H1 (cell line): ENCODE data around the gene PRKACA. TPM values are rescaled to one million over a fixed set of nuclear protein-coding genes. Genes with fewer than 3 reads are reported as not detected.

Experiments used
- CTCF ChIA-PET: fragments of 300-600 bp; sonication (Branson Sonifier 250); formaldehyde crosslinking; loops from one replicate; lab custom pipeline; 2021; ENCODE audit not compliant: partially characterized antibody; lab: Charles Lee
- POLR2A ChIA-PET: fragments of 300-600 bp; sonication (Branson Sonifier 250); formaldehyde crosslinking; loops from one replicate; lab custom pipeline; 2021; ENCODE audit warnings: inconsistent platforms; ENCODE audit not compliant: partially characterized antibody; lab: Charles Lee
- DNase-seq, 2 experiments: peaks; one replicate each; pipeline versions ENCODE4 v3.0.0 to v3.0.0-alpha.2; 2010 to 2022; ENCODE audit warnings: low spot score in 2 of 2, low read depth in 1 of 2, mixed read lengths in 1 of 2
- FAIRE-seq: peaks from 2 replicates; lab custom pipeline; 2011; peaks lifted over from hg19 to GRCh38; lab: Jason Lieb, UNC
- H2AFZ ChIP-seq: 2 replicates; pipeline ENCODE4 v1.8.1; 2012; ENCODE audit warnings: low read length, inconsistent platforms
- H2AK5ac ChIP-seq: 2 replicates; pipeline ENCODE4 v1.6.1; 2013; ENCODE audit warnings: low read depth, low read length
- H2BK120ac ChIP-seq: replicated peaks from 2 replicates; pipeline ENCODE3; 2013; ENCODE audit warnings: low read depth, low read length, inconsistent platforms
- H2BK12ac ChIP-seq: 2 replicates; pipeline ENCODE4 v1.6.1; 2013; ENCODE audit warnings: low read depth, low read length
- H2BK15ac ChIP-seq: 2 replicates; pipeline ENCODE4 v1.6.1; 2013; ENCODE audit warnings: low read length
- H2BK20ac ChIP-seq: 2 replicates; pipeline ENCODE4 v1.6.1; 2013; ENCODE audit warnings: low read length
- H2BK5ac ChIP-seq: 2 replicates; pipeline ENCODE4 v1.6.1; 2013; ENCODE audit warnings: low read depth, low read length
- H3K14ac ChIP-seq: 2 replicates; pipeline ENCODE4 v1.6.1; 2013; ENCODE audit warnings: inconsistent platforms; ENCODE audit not compliant: insufficient read length
- H3K18ac ChIP-seq: 2 replicates; pipeline ENCODE4 v1.6.1; 2013; ENCODE audit warnings: low read length; ENCODE audit errors: extremely low read depth
- H3K23ac ChIP-seq: 2 replicates; pipeline ENCODE4 v1.6.1; 2013; ENCODE audit warnings: inconsistent platforms; ENCODE audit not compliant: insufficient read length
- H3K23me2 ChIP-seq: 2 replicates; pipeline ENCODE4 v1.6.1; 2013; ENCODE audit warnings: low read depth, low read length
- H3K27ac ChIP-seq: 2 replicates; pipeline ENCODE4 v1.6.1; 2011; ENCODE audit warnings: low read depth, low read length, inconsistent platforms
- H3K27me3 ChIP-seq, 4 experiments: replicated peaks in 1 of 4; 1 replicate in 1 of 4; 2 replicates in 3 of 4; pipeline versions ENCODE4 v1.6.1 to v1.8.1; 2011 to 2013; ENCODE audit warnings: low read length in 3 of 4, mild to moderate bottlenecking in 3 of 4, inconsistent platforms in 2 of 4, mixed read lengths in 2 of 4, moderate library complexity in 1 of 4; ENCODE audit not compliant: control insufficient read depth in 3 of 4, insufficient read depth in 3 of 4; ENCODE audit errors: extremely low read depth in 1 of 4
- H3K36me3 ChIP-seq, 4 experiments: 2 replicates each; pipeline versions ENCODE4 v1.6.1 to v1.8.1; 2011 to 2013; ENCODE audit warnings: mild to moderate bottlenecking in 4 of 4, low read length in 3 of 4, moderate library complexity in 2 of 4, control low read depth in 1 of 4, inconsistent platforms in 1 of 4; ENCODE audit not compliant: insufficient read depth in 4 of 4, control insufficient read depth in 2 of 4
- H3K4ac ChIP-seq: replicated peaks from 2 replicates; pipeline ENCODE3; 2013; ENCODE audit warnings: low read length, low read depth, mixed read lengths, inconsistent platforms; ENCODE audit not compliant: insufficient read length
- H3K4me1 ChIP-seq, 4 experiments: replicated peaks in 1 of 4; 1 replicate in 1 of 4; 2 replicates in 3 of 4; pipeline versions ENCODE4 v1.6.1 to v1.8.1; 2011 to 2013; ENCODE audit warnings: low read length in 3 of 4, inconsistent platforms in 2 of 4, mixed read lengths in 1 of 4; ENCODE audit not compliant: insufficient read depth in 4 of 4, control insufficient read depth in 3 of 4
- H3K4me2 ChIP-seq, 2 experiments: 2 replicates each; pipeline versions ENCODE4 v1.6.1 to v1.8.1; 2011 to 2013; ENCODE audit warnings: low read depth in 2 of 2, low read length in 2 of 2, control low read depth in 1 of 2, inconsistent platforms in 1 of 2, mild to moderate bottlenecking in 1 of 2; ENCODE audit not compliant: insufficient read depth in 1 of 2
- H3K4me3 ChIP-seq, 4 experiments: fragments of 200-600, 300-600 bp in 1 of 4; sonication (generic), shearing (Covaris generic), sonication (Bioruptor Twin) in 1 of 4; 2 replicates each; pipeline versions ENCODE4 v1.5.1 to v1.8.1; 2011 to 2016; ENCODE audit warnings: low read length in 4 of 4, low read depth in 3 of 4, control low read depth in 2 of 4, inconsistent platforms in 2 of 4, mild to moderate bottlenecking in 2 of 4, mixed read lengths in 1 of 4, moderate library complexity in 1 of 4; ENCODE audit not compliant: insufficient read depth in 2 of 4; ENCODE audit errors: extremely low read depth in 1 of 4
- H3K56ac ChIP-seq: replicated peaks from 2 replicates; pipeline ENCODE3; 2013; ENCODE audit warnings: low read depth, mild to moderate bottlenecking, mixed read lengths, low read length, inconsistent platforms; ENCODE audit not compliant: insufficient read length
- H3K79me1 ChIP-seq: 2 replicates; pipeline ENCODE4 v1.6.1; 2013; ENCODE audit warnings: low read depth, low read length, control low read depth
- H3K79me2 ChIP-seq, 2 experiments: 2 replicates each; pipeline versions ENCODE4 v1.6.1 to v1.8.1; 2012 to 2013; ENCODE audit warnings: low read length in 2 of 2, mild to moderate bottlenecking in 2 of 2, inconsistent platforms in 1 of 2; ENCODE audit not compliant: insufficient read depth in 2 of 2, control insufficient read depth in 1 of 2
- H3K9ac ChIP-seq, 4 experiments: replicated peaks in 1 of 4; 1 replicate in 1 of 4; 2 replicates in 3 of 4; pipeline versions ENCODE4 v1.6.1 to v1.8.1; 2011 to 2013; ENCODE audit warnings: low read depth in 3 of 4, low read length in 3 of 4, control low read depth in 2 of 4, mild to moderate bottlenecking in 2 of 4, moderate library complexity in 2 of 4, inconsistent platforms in 1 of 4; ENCODE audit errors: extremely low read depth in 1 of 4
- H3K9me3 ChIP-seq, 2 experiments: 2 replicates each; pipeline versions ENCODE4 v1.6.1 to v1.8.1; 2012 to 2013; ENCODE audit warnings: mild to moderate bottlenecking in 2 of 2, moderate library complexity in 2 of 2, control low read depth in 1 of 2, inconsistent platforms in 1 of 2, low read depth in 1 of 2, low read length in 1 of 2, mixed read lengths in 1 of 2; ENCODE audit not compliant: insufficient read depth in 2 of 2
- H4K20me1 ChIP-seq, 2 experiments: replicated peaks in 1 of 2; 2 replicates each; pipeline versions ENCODE3 to v1.8.1; 2011 to 2013; ENCODE audit warnings: inconsistent platforms in 2 of 2, low read length in 2 of 2, mild to moderate bottlenecking in 1 of 2; ENCODE audit not compliant: insufficient read depth in 2 of 2, control insufficient read depth in 1 of 2
- H4K5ac ChIP-seq: 2 replicates; pipeline ENCODE4 v1.6.1; 2013; ENCODE audit warnings: low read length, low read depth, mixed read lengths, inconsistent platforms; ENCODE audit not compliant: insufficient read length
- H4K8ac ChIP-seq: 2 replicates; pipeline ENCODE4 v1.8.0; 2013; ENCODE audit warnings: mild to moderate bottlenecking, moderate library complexity, low read length, inconsistent platforms; ENCODE audit not compliant: insufficient read depth; ENCODE audit errors: extremely low read depth
- H4K91ac ChIP-seq: replicated peaks from 2 replicates; pipeline ENCODE3; 2013; ENCODE audit warnings: low read length, mixed read lengths, inconsistent platforms; ENCODE audit not compliant: insufficient read length
- GTF2F1 ChIP-seq: IDR thresholded peaks from 2 replicates; pipeline ENCODE4 v1.6.1; 2012; ENCODE audit warnings: low read depth, low read length, improper control_type of control experiment, borderline replicate concordance
- JUND ChIP-seq: IDR thresholded peaks from 2 replicates; pipeline ENCODE4 v1.6.1; 2011; ENCODE audit warnings: mild to moderate bottlenecking, improper control_type of control experiment, low read length
- WGBS, 2 experiments: shearing (Covaris generic) in 1 of 2; methylation state at CpG; one replicate each; pipeline versions ENCODE4 v1.1.6 to v1.1.7; 2013 to 2015; ENCODE audit warnings: low lambda C conversion rate in 2 of 2, mixed read lengths in 2 of 2, inconsistent platforms in 1 of 2, low coverage in 1 of 2, missing lambda C conversion rate in 1 of 2; ENCODE audit not compliant: insufficient replicate concordance in 2 of 2, insufficient coverage in 1 of 2, insufficient read length in 1 of 2; ENCODE audit errors: extremely low coverage in 1 of 2, missing lambda C conversion rate in 1 of 2; 5-methylcytosine and 5-hydroxymethylcytosine counted together
- polyA plus RNA-seq, 7 experiments: library from polyadenylated mRNA; depleted of rRNA in 3 of 7; stranded (reverse) in 5 of 7; unstranded in 2 of 7; fragments of >200 nt in 5 of 7; fragments of 200-250 nt in 2 of 7; gene quantifications; 1 replicate in 5 of 7; 2 replicates in 1 of 7; 4 replicates in 1 of 7; pipeline versions ENCODE4 v1.2.1 to v1.2.3, GENCODE V29; 2011 to 2013; ENCODE audit warnings: missing spikeins in 2 of 7, mixed read lengths in 2 of 7
- total RNA-seq: library from RNA; stranded (reverse); fragmentation: NEBNext Ultra II Directional; extraction: Animal tissue kit (Norgen Biotek cat#: 25700); gene quantifications from 2 replicates; pipeline ENCODE4 v1.2.1, GENCODE V29; 2021

PRKACA gene
- total and polyA plus RNA-seq, 2 of the 8 experiments (the other 6 are each of a cell fraction or from before 2014, with no cell fraction given) = 14.2 to 48.2 TPM

GRCh38 chr19:14112051-14112808 is 5.3 kb downstream of the PRKACA start:
- Histone ChIP-seq H4K5ac (no peak overlapping the region), H3K27me3 (no peaks in the 10 kb centered on the region; a peak in 2 of 7 replicates), H2BK15ac (peak overlapping the region; percentile 88; the same call in 1 of the 2 replicates), H2AFZ (no peak overlapping the region), H2BK5ac (peak overlapping the region; percentile 79; the same call in 1 of the 2 replicates), H2BK12ac (peak overlapping the region; percentile 98; the same call in 1 of the 2 replicates), H3K79me2 (0 out of 4 replicates have a peak, but pooled peaks cover 0 to 3% of the 10 kb centered on the region in 2 experiments), H4K91ac (peak overlapping the region; percentile 81), H3K18ac (peak overlapping the region; percentile 88; the same call in 1 of the 2 replicates), H3K79me1 (peaks cover 4% of the 10 kb centered on the region), H3K27ac (no peak overlapping the region), H3K56ac (peak overlapping the region; percentile 78), H3K4me1 (peaks cover 11 to 27% (median 15%) of the 10 kb centered on the region in 4 experiments), H3K36me3 (no peaks in the 10 kb centered on the region), H4K20me1 (peaks cover 9 to 12% of the 10 kb centered on the region in 2 experiments), H3K23ac (no peak overlapping the region), H3K9me3 (no peaks in the 10 kb centered on the region), H3K4ac (peak overlapping the region; percentile 82), H3K14ac (no peak overlapping the region), H3K4me2 (peak overlapping the region; percentile 11 to 23; a peak in 2 of 4 replicates), H4K8ac (peak overlapping the region; percentile 86; the same call in 1 of the 2 replicates), H2AK5ac (no peak overlapping the region), H3K4me3 (no peak overlapping the region), H2BK20ac (no peak overlapping the region), H3K23me2 (peaks cover 3% of the 10 kb centered on the region; the same call in 1 of the 2 replicates), H2BK120ac (peak overlapping the region; percentile 60), H3K9ac (no peak overlapping the region)
- WGBS, 2 experiments = 70% methylated on average over 7 of the region's 12 CpGs; no CpG with 5 or more reads in 1 of the 2 experiments
- no peak for DNase-seq
- POLR2A ChIA-PET = interaction anchor here (0.6 to 4.2 kb wide), 5 partner anchors 10 to 135 kb away, joined by 3 to 24 read pairs (median 4); partner anchors contain the start of gene ASF1B
- CTCF ChIA-PET = interaction anchor here (1.3 to 11.3 kb wide), 6 partner anchors 8 to 38 kb away, joined by 3 to 105 read pairs (median 24); partner anchors contain the start of gene ASF1B
- no peak for FAIRE-seq
- TF ChIP-seq GTF2F1 (no peak), JUND (no peak)
